SK-N-SH treated with all-trans-retinoic acid at 6 μM for 48 hours (cell line): ENCODE measurements around the gene ABCC5.

Experiments used
- ATAC-seq: fragments of 200-7000 bp; cut with Tn5 transposase; 3 replicates; pipeline ENCODE4 v1.9.1; 2020; ENCODE audit warnings: mild to moderate bottlenecking, moderate library complexity
- BACH2 ChIP-seq: fragments of 250-450 bp; sonication (Bioruptor Pico); IDR thresholded peaks from 2 replicates; pipeline ENCODE4 v1.9.0; 2021; ENCODE audit warnings: mild to moderate bottlenecking, borderline replicate concordance
- ESRRG ChIP-seq: fragments of 250-450 bp; sonication (Bioruptor Pico); IDR thresholded peaks from 2 replicates; pipeline ENCODE4 v1.6.1; 2021; ENCODE audit warnings: mild to moderate bottlenecking
- ISL1 ChIP-seq: fragments of 250-450 bp; sonication (Bioruptor Pico); IDR thresholded peaks from 2 replicates; pipeline ENCODE4 v2.1.2; 2022; ENCODE audit warnings: mild to moderate bottlenecking, moderate library complexity
- OSR1 ChIP-seq: fragments of 250-450 bp; sonication (Bioruptor Pico); IDR thresholded peaks from 2 replicates; pipeline ENCODE4 v1.8.0; 2022; ENCODE audit warnings: moderate library complexity, mild to moderate bottlenecking, inconsistent platforms
- PPARA ChIP-seq: fragments of 250-450 bp; sonication (Bioruptor Pico); IDR thresholded peaks from 2 replicates; pipeline ENCODE4 v1.5.0; 2020; ENCODE audit warnings: mild to moderate bottlenecking, borderline replicate concordance
- RARB ChIP-seq: fragments of 250-450 bp; sonication (Bioruptor Pico); IDR thresholded peaks from 2 replicates; pipeline ENCODE4 v1.8.0; 2021; ENCODE audit warnings: mild to moderate bottlenecking, moderate library complexity
- SNAI2 ChIP-seq: fragments of 250-450 bp; sonication (Bioruptor Pico); IDR thresholded peaks from 2 replicates; pipeline ENCODE4 v1.5.0; 2020; ENCODE audit warnings: mild to moderate bottlenecking, moderate library complexity
- TCF4 ChIP-seq: fragments of 250-450 bp; sonication (Bioruptor Pico); IDR thresholded peaks from 2 replicates; pipeline ENCODE4 v1.8.0; 2021; ENCODE audit warnings: mild to moderate bottlenecking, moderate library complexity, borderline replicate concordance
- ZC3H10 ChIP-seq: fragments of 250-450 bp; sonication (Bioruptor Pico); IDR thresholded peaks from 2 replicates; pipeline ENCODE4 v1.5.1; 2021; ENCODE audit warnings: mild to moderate bottlenecking, moderate library complexity
- ZFP3 ChIP-seq: fragments of 250-450 bp; sonication (Bioruptor Pico); IDR thresholded peaks from 2 replicates; pipeline ENCODE4 v1.5.0; 2020; ENCODE audit warnings: mild to moderate bottlenecking, moderate library complexity
- ZNF565 ChIP-seq: fragments of 450-650 bp; formaldehyde crosslinking; conservative IDR thresholded peaks from 2 replicates; pipeline ENCODE4 v1.5.0; 2020; ENCODE audit warnings: low read depth, mild to moderate bottlenecking, moderate library complexity
- ZNF70 ChIP-seq: fragments of 450-650 bp; formaldehyde crosslinking; IDR thresholded peaks from 2 replicates; pipeline ENCODE4 v1.5.0; 2020; ENCODE audit warnings: mild to moderate bottlenecking, moderate library complexity
- TF ChIP-seq, protein P1 (sequence below): fragments of 250-450 bp; sonication (Bioruptor Pico); IDR thresholded peaks from 2 replicates; pipeline ENCODE4 v1.5.1; 2021; ENCODE audit warnings: mild to moderate bottlenecking, moderate library complexity
- TF ChIP-seq, protein P2 (sequence below): fragments of 250-450 bp; sonication (Bioruptor Pico); IDR thresholded peaks from 2 replicates; pipeline ENCODE4 v1.5.0; 2020; ENCODE audit warnings: mild to moderate bottlenecking, moderate library complexity
- TF ChIP-seq, protein P3 (sequence below): fragments of 250-450 bp; sonication (Bioruptor Pico); IDR thresholded peaks from 2 replicates; pipeline ENCODE4 v1.5.1; 2020; ENCODE audit warnings: low read depth, mild to moderate bottlenecking, moderate library complexity
- TF ChIP-seq, protein P4 (sequence below): fragments of 250-450 bp; sonication (Bioruptor Pico); IDR thresholded peaks from 2 replicates; pipeline ENCODE4 v1.8.0; 2021; ENCODE audit warnings: low read depth, mild to moderate bottlenecking, moderate library complexity, borderline replicate concordance
- TF ChIP-seq, protein P5 (sequence below): fragments of 250-450 bp; sonication (Bioruptor Pico); IDR thresholded peaks from 2 replicates; pipeline ENCODE4 v1.8.0; 2020; ENCODE audit warnings: mild to moderate bottlenecking, moderate library complexity, borderline replicate concordance

Gene ABCC5

DNA sequence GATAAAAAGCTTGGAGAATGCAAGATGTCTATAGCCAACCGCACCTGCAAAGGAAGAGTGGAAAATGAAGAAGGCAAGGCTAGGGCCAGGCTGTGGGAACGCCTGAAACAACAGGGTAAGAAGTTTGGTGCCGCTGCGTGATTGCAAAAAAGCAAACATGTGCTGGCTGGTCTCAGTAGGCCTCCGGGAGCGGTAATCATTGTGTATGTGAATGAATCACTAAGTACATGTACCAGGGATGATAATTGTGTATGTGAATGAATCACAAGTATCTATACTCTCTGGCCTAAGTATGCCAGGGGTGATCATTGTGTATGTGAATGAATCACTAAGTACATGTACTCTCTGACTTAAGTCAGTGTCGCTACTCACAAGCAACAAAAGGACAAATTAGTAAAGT, 92.7 kb downstream of the ABCC5 start:
- ATAC-seq: no peak

DNA sequence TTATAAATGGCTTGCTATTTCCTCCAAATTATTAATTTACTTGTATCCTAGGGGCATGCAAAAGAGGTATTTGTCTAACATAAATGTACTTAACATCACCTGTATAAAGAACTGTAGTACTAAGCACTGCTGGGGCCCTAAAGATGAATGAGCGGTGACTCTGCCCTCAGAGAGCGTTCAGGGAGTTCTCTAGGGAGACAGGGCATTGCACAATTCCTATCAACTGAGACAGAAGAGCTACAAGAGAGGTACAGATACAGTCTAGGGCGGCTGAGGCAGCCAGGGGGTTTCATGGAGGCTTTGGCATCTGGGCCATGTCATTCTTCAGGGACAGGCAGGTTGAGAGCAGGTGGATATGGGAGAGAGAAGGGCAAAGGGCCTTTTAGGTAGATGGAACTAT, 93.1 kb downstream of the ABCC5 start:
- ATAC-seq: no peak
- no peak for TF ChIP-seq RARB
- TF ChIP-seq, protein P1, sequence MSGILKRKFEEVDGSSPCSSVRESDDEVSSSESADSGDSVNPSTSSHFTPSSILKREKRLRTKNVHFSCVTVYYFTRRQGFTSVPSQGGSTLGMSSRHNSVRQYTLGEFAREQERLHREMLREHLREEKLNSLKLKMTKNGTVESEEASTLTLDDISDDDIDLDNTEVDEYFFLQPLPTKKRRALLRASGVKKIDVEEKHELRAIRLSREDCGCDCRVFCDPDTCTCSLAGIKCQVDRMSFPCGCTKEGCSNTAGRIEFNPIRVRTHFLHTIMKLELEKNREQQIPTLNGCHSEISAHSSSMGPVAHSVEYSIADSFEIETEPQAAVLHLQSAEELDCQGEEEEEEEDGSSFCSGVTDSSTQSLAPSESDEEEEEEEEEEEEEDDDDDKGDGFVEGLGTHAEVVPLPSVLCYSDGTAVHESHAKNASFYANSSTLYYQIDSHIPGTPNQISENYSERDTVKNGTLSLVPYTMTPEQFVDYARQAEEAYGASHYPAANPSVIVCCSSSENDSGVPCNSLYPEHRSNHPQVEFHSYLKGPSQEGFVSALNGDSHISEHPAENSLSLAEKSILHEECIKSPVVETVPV (CRISPR knock-in tag): no peak
- TF ChIP-seq ZFP3 (CRISPR knock-in tag): no peak
- TF ChIP-seq, protein P2, sequence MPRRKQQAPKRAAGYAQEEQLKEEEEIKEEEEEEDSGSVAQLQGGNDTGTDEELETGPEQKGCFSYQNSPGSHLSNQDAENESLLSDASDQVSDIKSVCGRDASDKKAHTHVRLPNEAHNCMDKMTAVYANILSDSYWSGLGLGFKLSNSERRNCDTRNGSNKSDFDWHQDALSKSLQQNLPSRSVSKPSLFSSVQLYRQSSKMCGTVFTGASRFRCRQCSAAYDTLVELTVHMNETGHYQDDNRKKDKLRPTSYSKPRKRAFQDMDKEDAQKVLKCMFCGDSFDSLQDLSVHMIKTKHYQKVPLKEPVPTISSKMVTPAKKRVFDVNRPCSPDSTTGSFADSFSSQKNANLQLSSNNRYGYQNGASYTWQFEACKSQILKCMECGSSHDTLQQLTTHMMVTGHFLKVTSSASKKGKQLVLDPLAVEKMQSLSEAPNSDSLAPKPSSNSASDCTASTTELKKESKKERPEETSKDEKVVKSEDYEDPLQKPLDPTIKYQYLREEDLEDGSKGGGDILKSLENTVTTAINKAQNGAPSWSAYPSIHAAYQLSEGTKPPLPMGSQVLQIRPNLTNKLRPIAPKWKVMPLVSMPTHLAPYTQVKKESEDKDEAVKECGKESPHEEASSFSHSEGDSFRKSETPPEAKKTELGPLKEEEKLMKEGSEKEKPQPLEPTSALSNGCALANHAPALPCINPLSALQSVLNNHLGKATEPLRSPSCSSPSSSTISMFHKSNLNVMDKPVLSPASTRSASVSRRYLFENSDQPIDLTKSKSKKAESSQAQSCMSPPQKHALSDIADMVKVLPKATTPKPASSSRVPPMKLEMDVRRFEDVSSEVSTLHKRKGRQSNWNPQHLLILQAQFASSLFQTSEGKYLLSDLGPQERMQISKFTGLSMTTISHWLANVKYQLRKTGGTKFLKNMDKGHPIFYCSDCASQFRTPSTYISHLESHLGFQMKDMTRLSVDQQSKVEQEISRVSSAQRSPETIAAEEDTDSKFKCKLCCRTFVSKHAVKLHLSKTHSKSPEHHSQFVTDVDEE: no peak
- TF ChIP-seq ESRRG (CRISPR knock-in tag): no peak

More for the DNA sequence above, 92.7 kb downstream of the ABCC5 start:
- TF ChIP-seq ZC3H10 (no peak), RARB (no peak), ESRRG (CRISPR knock-in tag) (no peak), ZFP3 (CRISPR knock-in tag) (no peak), ZNF70 (no peak), PPARA (CRISPR knock-in tag) (no peak), TCF4 (no peak), ZNF565 (no peak), SNAI2 (no peak), OSR1 (CRISPR knock-in tag) (no peak), BACH2 (CRISPR knock-in tag) (no peak), ISL1 (CRISPR knock-in tag) (no peak)
- TF ChIP-seq, protein P3, sequence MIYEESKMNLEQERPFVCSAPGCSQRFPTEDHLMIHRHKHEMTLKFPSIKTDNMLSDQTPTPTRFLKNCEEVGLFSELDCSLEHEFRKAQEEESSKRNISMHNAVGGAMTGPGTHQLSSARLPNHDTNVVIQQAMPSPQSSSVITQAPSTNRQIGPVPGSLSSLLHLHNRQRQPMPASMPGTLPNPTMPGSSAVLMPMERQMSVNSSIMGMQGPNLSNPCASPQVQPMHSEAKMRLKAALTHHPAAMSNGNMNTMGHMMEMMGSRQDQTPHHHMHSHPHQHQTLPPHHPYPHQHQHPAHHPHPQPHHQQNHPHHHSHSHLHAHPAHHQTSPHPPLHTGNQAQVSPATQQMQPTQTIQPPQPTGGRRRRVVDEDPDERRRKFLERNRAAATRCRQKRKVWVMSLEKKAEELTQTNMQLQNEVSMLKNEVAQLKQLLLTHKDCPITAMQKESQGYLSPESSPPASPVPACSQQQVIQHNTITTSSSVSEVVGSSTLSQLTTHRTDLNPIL (CRISPR knock-in tag): no peak
- TF ChIP-seq, protein P2: no peak
- TF ChIP-seq, protein P4, sequence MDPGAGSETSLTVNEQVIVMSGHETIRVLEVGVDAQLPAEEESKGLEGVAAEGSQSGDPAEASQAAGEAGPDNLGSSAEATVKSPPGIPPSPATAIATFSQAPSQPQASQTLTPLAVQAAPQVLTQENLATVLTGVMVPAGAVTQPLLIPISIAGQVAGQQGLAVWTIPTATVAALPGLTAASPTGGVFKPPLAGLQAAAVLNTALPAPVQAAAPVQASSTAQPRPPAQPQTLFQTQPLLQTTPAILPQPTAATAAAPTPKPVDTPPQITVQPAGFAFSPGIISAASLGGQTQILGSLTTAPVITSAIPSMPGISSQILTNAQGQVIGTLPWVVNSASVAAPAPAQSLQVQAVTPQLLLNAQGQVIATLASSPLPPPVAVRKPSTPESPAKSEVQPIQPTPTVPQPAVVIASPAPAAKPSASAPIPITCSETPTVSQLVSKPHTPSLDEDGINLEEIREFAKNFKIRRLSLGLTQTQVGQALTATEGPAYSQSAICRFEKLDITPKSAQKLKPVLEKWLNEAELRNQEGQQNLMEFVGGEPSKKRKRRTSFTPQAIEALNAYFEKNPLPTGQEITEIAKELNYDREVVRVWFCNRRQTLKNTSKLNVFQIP: no peak

DNA sequence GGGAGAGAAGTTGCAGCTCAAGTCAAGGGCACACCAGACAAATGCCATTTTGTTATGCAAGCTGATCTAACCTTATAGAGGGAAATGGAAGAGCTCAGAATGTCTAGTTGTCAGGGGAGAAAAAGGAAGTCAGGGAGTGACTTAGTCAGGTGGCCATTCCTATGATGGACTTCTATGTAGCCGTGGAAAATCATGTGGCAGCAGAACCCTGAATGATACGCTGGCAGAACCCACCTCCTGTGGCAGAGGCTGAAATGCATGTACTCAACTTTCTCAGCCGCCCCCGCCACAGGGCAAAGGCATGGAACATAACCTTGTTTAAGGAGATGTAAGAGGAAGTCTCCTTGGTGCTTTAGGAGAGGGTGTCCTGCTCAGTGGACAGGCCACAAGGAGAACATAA, 95.3 kb downstream of the ABCC5 start:
- no peak for ATAC-seq
- TF ChIP-seq, protein P1 (CRISPR knock-in tag): no peak
- TF ChIP-seq ZNF565 (no peak), PPARA (CRISPR knock-in tag) (no peak)
- TF ChIP-seq, protein P5, sequence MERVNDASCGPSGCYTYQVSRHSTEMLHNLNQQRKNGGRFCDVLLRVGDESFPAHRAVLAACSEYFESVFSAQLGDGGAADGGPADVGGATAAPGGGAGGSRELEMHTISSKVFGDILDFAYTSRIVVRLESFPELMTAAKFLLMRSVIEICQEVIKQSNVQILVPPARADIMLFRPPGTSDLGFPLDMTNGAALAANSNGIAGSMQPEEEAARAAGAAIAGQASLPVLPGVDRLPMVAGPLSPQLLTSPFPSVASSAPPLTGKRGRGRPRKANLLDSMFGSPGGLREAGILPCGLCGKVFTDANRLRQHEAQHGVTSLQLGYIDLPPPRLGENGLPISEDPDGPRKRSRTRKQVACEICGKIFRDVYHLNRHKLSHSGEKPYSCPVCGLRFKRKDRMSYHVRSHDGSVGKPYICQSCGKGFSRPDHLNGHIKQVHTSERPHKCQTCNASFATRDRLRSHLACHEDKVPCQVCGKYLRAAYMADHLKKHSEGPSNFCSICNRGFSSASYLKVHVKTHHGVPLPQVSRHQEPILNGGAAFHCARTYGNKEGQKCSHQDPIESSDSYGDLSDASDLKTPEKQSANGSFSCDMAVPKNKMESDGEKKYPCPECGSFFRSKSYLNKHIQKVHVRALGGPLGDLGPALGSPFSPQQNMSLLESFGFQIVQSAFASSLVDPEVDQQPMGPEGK: no peak
